B cell (primary cell): Measurements from ENCODE around the gene MGST2. TPM values are rescaled to one million over a fixed set of nuclear protein-coding genes. Genes with fewer than 3 reads are reported as not detected.

ENCODE experiments used
- ATAC-seq: fragments of 200-7000 bp; cut with Tn5 transposase; one replicate; pipeline ENCODE4 v1.10.0; 2021; ENCODE audit warnings: low read depth, mild to moderate bottlenecking, moderate number of reproducible peaks, moderate library complexity
- CTCF ChIA-PET: fragments of 350-600 bp; sonication (Branson Sonifier 250); formaldehyde crosslinking; loops from one replicate; lab custom pipeline; 2021; ENCODE audit warnings: antibody characterized with exemption, inconsistent platforms; lab: Charles Lee
- POLR2A ChIA-PET: fragments of 350-600 bp; sonication (Branson Sonifier 250); formaldehyde crosslinking; loops from one replicate; lab custom pipeline; 2021; ENCODE audit warnings: antibody characterized with exemption; lab: Charles Lee
- DNase-seq: peaks from one replicate; pipeline ENCODE4 v3.0.0; 2013
- H2AFZ ChIP-seq: 2 replicates; pipeline ENCODE4 v1.6.1; 2012; ENCODE audit warnings: mild to moderate bottlenecking, low read depth, low read length; ENCODE audit not compliant: insufficient read depth, poor library complexity, severe bottlenecking
- H3K27ac ChIP-seq, 2 donors: 1 replicate in 1 of 2; 2 replicates in 1 of 2; pipeline ENCODE4 v1.5.1; 2012 to 2013; ENCODE audit warnings: low read length in 2 of 2, mild to moderate bottlenecking in 2 of 2, moderate library complexity in 1 of 2
- H3K27me3 ChIP-seq, 4 experiments: fragments of 200-600 bp in 1 of 4; sonication (generic) in 1 of 4; replicated peaks in 1 of 4; 1 replicate in 2 of 4; 2 replicates in 2 of 4; pipeline versions ENCODE4 v1.6.1 to v1.7.0; 2013 to 2016; ENCODE audit warnings: low read length in 3 of 4, mild to moderate bottlenecking in 2 of 4, mixed read lengths in 1 of 4, moderate library complexity in 1 of 4; ENCODE audit not compliant: insufficient read depth in 4 of 4, control insufficient read depth in 3 of 4; ENCODE audit errors: control extremely low read depth in 1 of 4
- H3K36me3 ChIP-seq, 2 experiments: replicated peaks in 1 of 2; 1 replicate in 1 of 2; 2 replicates in 1 of 2; pipeline versions ENCODE4 v1.6.1 to v1.7.1; 2013; ENCODE audit warnings: low read length in 1 of 2; ENCODE audit not compliant: insufficient read depth in 2 of 2, control insufficient read depth in 1 of 2; ENCODE audit errors: control extremely low read depth in 1 of 2, extremely low read depth in 1 of 2
- H3K4me1 ChIP-seq, 2 donors: fragments of 200-600 bp in 1 of 2; sonication (generic) in 1 of 2; 1 replicate in 1 of 2; 2 replicates in 1 of 2; pipeline versions ENCODE4 v1.5.1 to v1.6.1; 2013 to 2017; ENCODE audit warnings: low read length in 2 of 2; ENCODE audit not compliant: control insufficient read depth in 2 of 2, insufficient read depth in 2 of 2
- H3K4me2 ChIP-seq: replicated peaks from 2 replicates; pipeline ENCODE3; 2012; ENCODE audit warnings: mild to moderate bottlenecking, low read depth, low read length; ENCODE audit not compliant: poor library complexity, severe bottlenecking
- H3K4me3 ChIP-seq, 5 experiments: fragments of 200-600 bp in 1 of 5; sonication (generic) in 1 of 5; 1 replicate in 3 of 5; 2 replicates in 2 of 5; pipeline versions ENCODE4 v1.5.1 to v1.7.0; 2011 to 2016; ENCODE audit warnings: low read length in 4 of 5, mild to moderate bottlenecking in 4 of 5, low read depth in 2 of 5, control low read depth in 1 of 5, moderate library complexity in 1 of 5; ENCODE audit not compliant: insufficient read depth in 1 of 5; ENCODE audit errors: control extremely low read depth in 1 of 5, extremely low read depth in 1 of 5
- H3K79me2 ChIP-seq: fragments of 200-600 bp; sonication (generic); one replicate; pipeline ENCODE4 v1.6.0; 2016; ENCODE audit warnings: low read length; ENCODE audit not compliant: control insufficient read depth, insufficient read depth
- H3K9ac ChIP-seq: fragments of 200-600 bp; sonication (generic); 2 replicates; pipeline ENCODE4 v1.6.1; 2017; ENCODE audit warnings: mild to moderate bottlenecking, low read length, moderate library complexity
- H3K9me3 ChIP-seq, 3 donors: one replicate each; pipeline versions ENCODE4 v1.6.1 to v1.7.1; 2013; ENCODE audit warnings: low read length in 2 of 3; ENCODE audit not compliant: control insufficient read depth in 2 of 3, insufficient read depth in 1 of 3; ENCODE audit errors: control extremely low read depth in 1 of 3
- H4K20me1 ChIP-seq: 2 replicates; pipeline ENCODE4 v1.6.0; 2012; ENCODE audit warnings: mild to moderate bottlenecking, low read length; ENCODE audit not compliant: insufficient read depth, control insufficient read depth, poor library complexity, severe bottlenecking
- H3K27ac Mint-ChIP-seq: one replicate; pipeline ENCODE4 v1.8.0; 2021; ENCODE audit warnings: mixed read lengths
- H3K27me3 Mint-ChIP-seq: one replicate; pipeline ENCODE4 v1.8.0; 2021; ENCODE audit warnings: mixed read lengths
- H3K4me1 Mint-ChIP-seq: one replicate; pipeline ENCODE4 v1.8.0; 2021; ENCODE audit warnings: mixed read lengths
- H3K4me3 Mint-ChIP-seq: one replicate; pipeline ENCODE4 v1.8.0; 2021; ENCODE audit warnings: mixed read lengths
- H3K9me3 Mint-ChIP-seq: one replicate; pipeline ENCODE4 v1.8.0; 2022; ENCODE audit warnings: mixed read lengths; ENCODE audit not compliant: insufficient read depth
- EZH2 ChIP-seq: IDR thresholded peaks from 2 replicates; pipeline ENCODE4 v1.6.1; 2012; ENCODE audit warnings: borderline replicate concordance, low read depth, mild to moderate bottlenecking, moderate library complexity, low read length; ENCODE audit not compliant: insufficient read depth, poor library complexity, severe bottlenecking
- WGBS: methylation state at CpG from one replicate; pipeline ENCODE4 v1.1.5; 2013; ENCODE audit warnings: missing lambda C conversion rate; ENCODE audit not compliant: insufficient coverage; 5-methylcytosine and 5-hydroxymethylcytosine counted together
- intact Hi-C: fragments of 100-400 bp; cut with micrococcal nuclease; formaldehyde crosslinking; loops from one replicate; pipeline ENCODE4 v1.10.0; 2022
- polyA plus RNA-seq: library from polyadenylated mRNA; depleted of rRNA; stranded (reverse); fragments of >200 nt; gene quantifications from 2 replicates; pipeline ENCODE4 v1.2.3, GENCODE V29; 2012
- total RNA-seq, 2 donors: library from RNA; stranded (reverse); fragments of 120-200 nt in 1 of 2; gene quantifications; 1 replicate in 1 of 2; 2 replicates in 1 of 2; pipeline versions ENCODE4 v1.2.3 to v1.2.4, GENCODE V29; 2013 to 2022
- TF ChIP-seq, protein P1 (sequence below): fragments of 200-600 bp; IDR thresholded peaks from one replicate; pipeline ENCODE4 v1.8.0; 2022; ENCODE audit warnings: antibody characterized with exemption, mild to moderate bottlenecking

The MGST2 gene
- total and polyA plus RNA-seq, 2 donors (not counting 1 experiment from before 2014, with no cell fraction given), result 0.81 to 3.4 TPM

DNA sequence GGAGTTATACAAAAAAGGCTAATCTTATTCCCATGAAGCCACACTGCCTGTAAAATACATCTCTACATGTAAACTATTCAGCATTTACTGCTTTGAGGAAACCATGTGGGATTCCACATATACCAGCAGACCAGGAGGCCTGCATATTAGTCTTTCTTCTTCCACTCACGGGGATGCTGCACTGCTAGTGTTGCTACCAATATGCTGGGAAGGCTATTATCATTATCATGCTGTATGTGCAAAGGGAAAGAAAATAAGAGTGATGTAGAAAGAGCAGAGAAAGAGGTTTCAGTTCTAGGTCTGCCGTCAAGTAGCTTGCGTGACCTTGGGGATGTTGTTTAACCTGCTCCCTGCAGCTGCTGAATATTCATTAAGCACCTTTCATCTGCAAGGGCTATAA lies 61.0 kb downstream of the MGST2 start:
- Histone ChIP-seq H3K4me2 (no peak overlapping the region), H3K9ac (no peak overlapping the region), H3K36me3 (peaks cover 0 to 6% of the 10 kb centered on the region in 2 experiments), H3K27ac (no peak overlapping the region), H3K4me3 (no peak overlapping the region), H3K79me2 (no peaks in the 10 kb centered on the region), H3K9me3 (no peaks in the 10 kb centered on the region), H2AFZ (no peak overlapping the region), H3K27me3 (no peaks in the 10 kb centered on the region), H4K20me1 (no peaks in the 10 kb centered on the region), H3K4me1 (no peaks in the 10 kb centered on the region)
- DNase-seq (no peak), ATAC-seq (no peak)
- H3K27ac Mint-ChIP-seq, result no peak overlapping the region
- no CpG with 5 or more reads among the region's 3 CpGs for WGBS
- no peaks in the 10 kb centered on the region for H3K4me1 Mint-ChIP-seq
- peaks cover 6% of the 10 kb centered on the region for H3K27me3 Mint-ChIP-seq
- POLR2A ChIA-PET, result no interaction called here
- H3K9me3 Mint-ChIP-seq, result no peaks in the 10 kb centered on the region
- CTCF ChIA-PET, result no interaction called here
- intact Hi-C loops, result no loop called here
- H3K4me3 Mint-ChIP-seq, result no peak overlapping the region
- TF ChIP-seq, protein P1, sequence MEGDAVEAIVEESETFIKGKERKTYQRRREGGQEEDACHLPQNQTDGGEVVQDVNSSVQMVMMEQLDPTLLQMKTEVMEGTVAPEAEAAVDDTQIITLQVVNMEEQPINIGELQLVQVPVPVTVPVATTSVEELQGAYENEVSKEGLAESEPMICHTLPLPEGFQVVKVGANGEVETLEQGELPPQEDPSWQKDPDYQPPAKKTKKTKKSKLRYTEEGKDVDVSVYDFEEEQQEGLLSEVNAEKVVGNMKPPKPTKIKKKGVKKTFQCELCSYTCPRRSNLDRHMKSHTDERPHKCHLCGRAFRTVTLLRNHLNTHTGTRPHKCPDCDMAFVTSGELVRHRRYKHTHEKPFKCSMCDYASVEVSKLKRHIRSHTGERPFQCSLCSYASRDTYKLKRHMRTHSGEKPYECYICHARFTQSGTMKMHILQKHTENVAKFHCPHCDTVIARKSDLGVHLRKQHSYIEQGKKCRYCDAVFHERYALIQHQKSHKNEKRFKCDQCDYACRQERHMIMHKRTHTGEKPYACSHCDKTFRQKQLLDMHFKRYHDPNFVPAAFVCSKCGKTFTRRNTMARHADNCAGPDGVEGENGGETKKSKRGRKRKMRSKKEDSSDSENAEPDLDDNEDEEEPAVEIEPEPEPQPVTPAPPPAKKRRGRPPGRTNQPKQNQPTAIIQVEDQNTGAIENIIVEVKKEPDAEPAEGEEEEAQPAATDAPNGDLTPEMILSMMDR, result no peak
- no peak for TF ChIP-seq EZH2

DNA sequence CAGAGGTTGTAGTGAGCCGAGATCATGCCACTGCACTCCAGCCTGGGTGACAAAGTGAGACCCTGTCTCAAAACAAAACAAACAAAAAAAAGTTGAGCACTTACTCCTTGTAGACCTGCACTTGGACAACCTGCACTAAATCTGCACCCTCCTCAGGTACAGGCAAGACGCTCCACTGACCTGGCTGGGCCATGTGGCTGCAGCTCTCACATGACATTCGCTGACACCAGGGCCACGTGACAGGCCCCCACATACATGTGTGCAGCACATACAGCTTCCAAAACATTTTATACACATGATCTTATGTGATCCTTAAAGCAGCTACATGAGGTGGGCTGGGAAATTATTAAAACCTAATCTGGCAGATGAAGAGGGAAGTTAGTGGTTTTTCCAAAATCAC lies 62.5 kb downstream of the MGST2 start:
- Mint-ChIP-seq H3K27me3 (peaks cover 10% of the 10 kb centered on the region), H3K9me3 (no peaks in the 10 kb centered on the region), H3K4me3 (no peak overlapping the region), H3K27ac (no peak overlapping the region), H3K4me1 (no peaks in the 10 kb centered on the region)
- Histone ChIP-seq H3K9me3 (no peaks in the 10 kb centered on the region), H3K27ac (no peak overlapping the region), H2AFZ (no peak overlapping the region), H3K4me3 (no peak overlapping the region), H3K79me2 (no peaks in the 10 kb centered on the region), H3K9ac (no peak overlapping the region), H3K36me3 (peaks cover 0 to 6% of the 10 kb centered on the region in 2 experiments), H3K27me3 (peaks cover 0 to 3% (median 0%) of the 10 kb centered on the region in 4 experiments), H3K4me2 (no peak overlapping the region), H3K4me1 (no peaks in the 10 kb centered on the region), H4K20me1 (no peaks in the 10 kb centered on the region)
- TF ChIP-seq, protein P1, result no peak
- no peak for TF ChIP-seq EZH2
- ChIA-PET POLR2A (no interaction called here), CTCF (no interaction called here)
- WGBS, result 88% methylated on average over 1 of the region's 4 CpGs
- no peak for ATAC-seq
- DNase-seq, result no peak
- intact Hi-C loops, result no loop called here
